Measurements from ENCODE around the gene LCN12.

LCN12 gene

GRCh38 chr9:136927343-136928271 is 24.5 kb upstream of the LCN12 start:
- no peak for DNase-seq

- no peak for DNase-seq
Measured at GRCh38 chr9:136928591-136928990, 23.5 kb upstream of the LCN12 start.

GRCh38 chr9:136930014-136930413 is 22.1 kb upstream of the LCN12 start:
- no peak for DNase-seq

- no peak for DNase-seq
Measured at GRCh38 chr9:136931611-136932130, 20.4 kb upstream of the LCN12 start.

- no peak for DNase-seq
Measured at GRCh38 chr9:136934277-136934676, 17.8 kb upstream of the LCN12 start.

- no peak for DNase-seq
Measured at GRCh38 chr9:136935651-136936050, 16.4 kb upstream of the LCN12 start.

GRCh38 chr9:136936645-136937170 is 15.4 kb upstream of the LCN12 start:
- DNase-seq = no peak

GRCh38 chr9:136937186-136938001 is 14.7 kb upstream of the LCN12 start:
- no peak for DNase-seq

- no peak for DNase-seq
Measured at GRCh38 chr9:136939431-136939995, 12.6 kb upstream of the LCN12 start.

GRCh38 chr9:136939996-136940525 is 12.0 kb upstream of the LCN12 start:
- no peak for DNase-seq

- DNase-seq = no peak
Measured at GRCh38 chr9:136940526-136941230, 11.4 kb upstream of the LCN12 start.

- DNase-seq = no peak
Measured at GRCh38 chr9:136941231-136942111, 10.6 kb upstream of the LCN12 start.

- no peak for DNase-seq
Measured at GRCh38 chr9:136942112-136942880, 9.8 kb upstream of the LCN12 start.

GRCh38 chr9:136942881-136943230 is 9.2 kb upstream of the LCN12 start:
- DNase-seq = no peak

GRCh38 chr9:136943291-136944211 is 8.5 kb upstream of the LCN12 start:
- peak; percentile 62 for DNase-seq

GRCh38 chr9:136944212-136944518 is 7.9 kb upstream of the LCN12 start:
- DNase-seq = peak; percentile 82

- peak; percentile 97 for DNase-seq
Measured at GRCh38 chr9:136944519-136945332, 7.3 kb upstream of the LCN12 start, which contains the start of the genes C8G and FBXW5. Gene C8G (plus strand): TSS chr9:136945243. CDS start chr9:136945321, 78 bp downstream. Gene FBXW5 (minus strand): TSS chr9:136944738. CDS start chr9:136944083, 655 bp downstream.

Measured in OCI-M1 (cell line).